ENCODE results near the gene ARHGEF10L. TPM values are rescaled to one million over a fixed set of nuclear protein-coding genes. Genes with fewer than 3 reads are reported as not detected.

ARHGEF10L gene
- total RNA-seq, 1 experiment from 2014 or later = 21.6 TPM

DNA sequence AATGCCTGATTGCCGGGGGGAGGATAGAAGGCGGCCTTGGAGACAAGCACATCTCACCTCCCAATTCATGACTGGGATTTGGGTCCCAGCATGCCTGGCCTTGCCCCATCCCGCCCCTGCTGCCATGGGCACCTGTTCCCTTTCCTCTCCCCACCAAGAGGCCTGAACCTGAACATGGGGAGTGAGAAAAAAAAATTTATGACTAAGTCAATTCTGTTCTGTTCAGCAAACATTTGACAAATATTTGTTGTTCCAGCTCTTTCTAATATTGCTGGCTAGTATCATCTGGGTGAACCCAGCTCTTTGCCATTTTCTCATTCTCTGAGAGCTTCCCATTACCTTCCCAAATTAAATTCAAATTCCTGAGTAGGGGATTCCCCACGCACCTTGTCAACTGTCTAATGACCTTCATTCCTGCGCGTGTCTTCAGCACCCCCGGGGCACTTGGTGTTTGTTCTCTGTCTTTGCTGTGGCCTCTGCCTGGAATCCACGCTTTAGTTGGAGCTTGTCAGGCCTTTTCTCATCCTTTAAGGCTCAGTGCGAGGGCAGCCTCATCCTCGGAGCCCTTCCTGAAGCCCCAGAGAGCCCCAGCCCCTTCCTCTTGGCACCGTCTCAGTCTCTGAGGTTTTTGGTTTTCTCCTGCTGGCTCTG is 42.8 kb downstream of the ARHGEF10L start:
- Histone ChIP-seq H4K20me1 (ENCODE audit: insufficient read depth) (no peaks in the 10 kb centered on the region), H3K27me3 (ENCODE audit: insufficient read depth, low read depth) (no peaks in the 10 kb centered on the region), H3F3A (ENCODE audit: insufficient read depth, low read depth) (0 out of 2 replicates have a peak, but pooled peaks cover 1% of the 10 kb centered on the region), H3K9me3 (ENCODE audit: insufficient read depth, low read depth) (no peaks in the 10 kb centered on the region), H3K9me2 (ENCODE audit: insufficient read depth) (no peaks in the 10 kb centered on the region), H3K27ac (no peak overlapping the region), H3K4me3 (no peak overlapping the region), H3K4me1 (replicated peaks; ENCODE audit: insufficient read depth) (0 out of 2 replicates have a peak, but pooled peaks cover under 1% of the 10 kb centered on the region), H2AFZ (no peak overlapping the region), H3K36me3 (ENCODE audit: low read depth) (no peaks in the 10 kb centered on the region), H3K79me2 (ENCODE audit: low read depth) (no peaks in the 10 kb centered on the region), H3K4me2 (no peak overlapping the region)
- intact Hi-C loops (cut with micrococcal nuclease; ENCODE audit: unreplicated experiment) = loop anchor here (10.0 kb wide), 1 partner anchor 57 kb away; no protein-coding TSS in a partner anchor
- no peak for DNase-seq
- TF ChIP-seq EZH2 (IDR thresholded peaks at IDR 0.05; ENCODE audit: low read depth) = no peak
- TF ChIP-seq, protein P1, sequence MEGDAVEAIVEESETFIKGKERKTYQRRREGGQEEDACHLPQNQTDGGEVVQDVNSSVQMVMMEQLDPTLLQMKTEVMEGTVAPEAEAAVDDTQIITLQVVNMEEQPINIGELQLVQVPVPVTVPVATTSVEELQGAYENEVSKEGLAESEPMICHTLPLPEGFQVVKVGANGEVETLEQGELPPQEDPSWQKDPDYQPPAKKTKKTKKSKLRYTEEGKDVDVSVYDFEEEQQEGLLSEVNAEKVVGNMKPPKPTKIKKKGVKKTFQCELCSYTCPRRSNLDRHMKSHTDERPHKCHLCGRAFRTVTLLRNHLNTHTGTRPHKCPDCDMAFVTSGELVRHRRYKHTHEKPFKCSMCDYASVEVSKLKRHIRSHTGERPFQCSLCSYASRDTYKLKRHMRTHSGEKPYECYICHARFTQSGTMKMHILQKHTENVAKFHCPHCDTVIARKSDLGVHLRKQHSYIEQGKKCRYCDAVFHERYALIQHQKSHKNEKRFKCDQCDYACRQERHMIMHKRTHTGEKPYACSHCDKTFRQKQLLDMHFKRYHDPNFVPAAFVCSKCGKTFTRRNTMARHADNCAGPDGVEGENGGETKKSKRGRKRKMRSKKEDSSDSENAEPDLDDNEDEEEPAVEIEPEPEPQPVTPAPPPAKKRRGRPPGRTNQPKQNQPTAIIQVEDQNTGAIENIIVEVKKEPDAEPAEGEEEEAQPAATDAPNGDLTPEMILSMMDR (conservative IDR thresholded peaks at IDR 0.05) = no peak
- CTCF ChIA-PET = interaction anchor here (0.6 kb wide), 3 partner anchors 22 to 141 kb away, joined by 4 to 7 read pairs (median 6); no protein-coding TSS in a partner anchor
- no TSS peak for BruUV-seq (replicated peaks)
- POLR2A ChIA-PET (ENCODE audit: unreplicated experiment) = no interaction called here

DNA sequence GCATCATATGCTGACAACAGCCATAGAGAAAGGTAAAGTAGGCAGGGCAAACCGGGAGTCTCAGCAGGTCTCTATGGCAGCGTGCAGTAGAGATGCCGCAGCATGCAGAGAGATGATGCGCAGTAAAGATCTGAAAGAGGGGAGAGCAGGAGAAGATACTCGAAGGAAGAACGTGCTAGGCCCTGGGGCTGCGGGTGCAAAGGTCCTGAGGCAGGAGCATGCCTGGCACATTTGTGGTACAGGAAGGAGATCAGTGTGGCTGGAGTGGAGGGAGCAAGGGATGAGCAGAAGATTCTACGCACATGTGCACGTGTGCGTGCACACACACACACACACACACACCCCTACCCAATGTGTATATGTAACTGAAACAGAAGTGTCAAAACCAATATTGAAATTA is 45.0 kb downstream of the ARHGEF10L start:
- Histone ChIP-seq H3K27me3 (ENCODE audit: insufficient read depth, low read depth) (no peaks in the 10 kb centered on the region), H3K27ac (no peak overlapping the region), H3K4me1 (replicated peaks; ENCODE audit: insufficient read depth) (peaks cover 18% of the 10 kb centered on the region; the same call in 1 of the 2 replicates), H2AFZ (no peak overlapping the region), H4K20me1 (ENCODE audit: insufficient read depth) (no peaks in the 10 kb centered on the region), H3K4me3 (no peak overlapping the region), H3K79me2 (ENCODE audit: low read depth) (no peaks in the 10 kb centered on the region), H3F3A (ENCODE audit: insufficient read depth, low read depth) (peaks cover 8% of the 10 kb centered on the region; the same call in 1 of the 2 replicates), H3K36me3 (ENCODE audit: low read depth) (no peaks in the 10 kb centered on the region), H3K9me2 (ENCODE audit: insufficient read depth) (no peaks in the 10 kb centered on the region), H3K9me3 (ENCODE audit: insufficient read depth, low read depth) (no peaks in the 10 kb centered on the region), H3K4me2 (no peak overlapping the region)
- no TSS peak for BruUV-seq (replicated peaks)
- TF ChIP-seq EZH2 (IDR thresholded peaks at IDR 0.05; ENCODE audit: low read depth) = no peak
- TF ChIP-seq, protein P1 (conservative IDR thresholded peaks at IDR 0.05) = no peak
- DNase-seq = no peak
- CTCF ChIA-PET = no interaction called here
- intact Hi-C loops (cut with micrococcal nuclease; ENCODE audit: unreplicated experiment) = loop anchor here (10.0 kb wide), 1 partner anchor 60 kb away; no protein-coding TSS in a partner anchor
- POLR2A ChIA-PET (ENCODE audit: unreplicated experiment) = no interaction called here

DNA sequence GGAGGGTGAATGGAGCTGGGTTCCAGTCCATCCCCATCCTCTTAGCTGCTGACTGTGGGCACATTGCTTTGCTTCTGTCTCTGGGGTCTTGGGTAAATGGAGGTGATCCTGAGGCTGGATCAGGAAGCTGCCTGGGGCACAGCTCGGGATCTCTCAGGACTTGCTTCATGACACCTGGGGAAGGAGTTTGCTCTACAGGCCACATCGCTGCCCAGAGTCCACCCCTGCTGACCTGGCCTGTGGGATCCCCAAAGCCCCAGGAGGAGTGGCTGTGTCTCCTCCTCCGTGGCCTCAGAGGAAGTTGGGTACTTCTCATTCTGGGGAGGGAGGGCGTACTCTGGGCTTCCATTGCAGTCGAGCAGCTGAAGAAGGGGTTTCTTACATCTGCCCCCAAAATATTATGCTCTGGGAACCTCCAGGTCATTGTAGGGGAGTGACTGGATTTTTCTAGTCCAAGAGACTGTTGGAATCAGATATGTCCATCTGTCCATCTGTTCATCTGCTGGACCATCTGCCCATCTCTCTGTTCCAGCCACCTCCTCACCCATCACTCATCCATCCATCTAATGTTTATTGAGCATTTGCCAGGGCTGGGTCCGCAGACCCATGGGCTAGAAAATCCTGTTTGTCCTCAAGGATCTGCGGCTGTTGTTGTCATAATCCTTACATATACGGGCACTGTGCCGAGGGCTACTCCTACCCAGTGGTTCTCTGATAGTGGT is 45.9 kb downstream of the ARHGEF10L start:
- peaks cover 18% of the 10 kb centered on the region; the same call in 1 of the 2 replicates for H3K4me1 ChIP-seq (replicated peaks; ENCODE audit: insufficient read depth)
- no peaks in the 10 kb centered on the region for H3K9me2 ChIP-seq (ENCODE audit: insufficient read depth)
- DNase-seq = no peak
- no peak overlapping the region for H3K4me2 ChIP-seq
- peaks cover 8% of the 10 kb centered on the region; the same call in 1 of the 2 replicates for H3F3A ChIP-seq (ENCODE audit: insufficient read depth, low read depth)
- ChIA-PET CTCF (no interaction called here), POLR2A (ENCODE audit: unreplicated experiment) (no interaction called here)
- H3K36me3 ChIP-seq (ENCODE audit: low read depth) = no peaks in the 10 kb centered on the region
- no peaks in the 10 kb centered on the region for H3K27me3 ChIP-seq (ENCODE audit: insufficient read depth, low read depth)
- no peak overlapping the region for H3K27ac ChIP-seq
- H3K79me2 ChIP-seq (ENCODE audit: low read depth) = no peaks in the 10 kb centered on the region
- no peak overlapping the region for H3K4me3 ChIP-seq
- BruUV-seq (replicated peaks) = no TSS peak
- intact Hi-C loops (cut with micrococcal nuclease; ENCODE audit: unreplicated experiment) = loop anchor here (5.0 to 10.0 kb wide), 3 partner anchors 33 to 83 kb away; no protein-coding TSS in a partner anchor
- TF ChIP-seq, protein P1 (conservative IDR thresholded peaks at IDR 0.05) = no peak
- no peak for TF ChIP-seq EZH2 (IDR thresholded peaks at IDR 0.05; ENCODE audit: low read depth)
- no peak overlapping the region for H2AFZ ChIP-seq
- no peaks in the 10 kb centered on the region for H3K9me3 ChIP-seq (ENCODE audit: insufficient read depth, low read depth)
- H4K20me1 ChIP-seq (ENCODE audit: insufficient read depth) = no peaks in the 10 kb centered on the region
